ENCODE data around the gene UNCX. TPM values are rescaled to one million over a fixed set of nuclear protein-coding genes. Genes with fewer than 3 reads are reported as not detected.

Gene UNCX
- polyA plus RNA-seq, 1 donor (not counting 4 experiments of a cell fraction or from before 2014, with no cell fraction given) = not detected

DNA sequence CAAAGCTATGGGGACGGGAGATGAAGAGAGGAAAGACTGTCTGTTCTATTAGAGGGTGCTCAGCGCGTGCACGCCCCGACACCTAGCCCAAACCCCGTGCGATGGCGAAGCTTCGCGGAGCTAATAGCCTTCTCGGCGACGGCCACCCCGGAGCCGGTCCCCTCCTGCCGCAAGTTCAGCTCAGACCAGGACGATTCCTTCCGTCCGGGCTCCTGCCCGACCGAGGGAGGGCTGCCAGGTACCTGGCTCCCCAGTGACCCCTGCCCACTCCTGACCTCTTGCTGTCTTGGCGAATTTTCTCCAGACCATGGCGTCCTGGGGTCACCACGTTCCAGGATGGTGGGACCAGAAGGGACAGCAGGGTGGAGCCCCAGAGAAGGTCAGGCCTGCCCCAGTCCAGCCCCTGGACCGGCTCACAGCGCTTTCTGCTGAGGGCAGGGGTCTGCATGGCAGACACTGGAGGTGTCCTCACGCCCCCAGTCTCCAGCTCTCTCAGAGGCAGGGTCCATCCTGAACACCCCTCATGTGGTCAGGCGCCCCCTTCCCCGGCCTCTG is 36.7 kb downstream of the UNCX start:
- Histone ChIP-seq H3K36me3 (ENCODE audit: control insufficient read depth in 2 of 2, extremely low read depth in 1 of 2, insufficient read depth in 2 of 2, low read length in 2 of 2) (no peaks in the 10 kb centered on the region), H3K9me1 (ENCODE audit: control insufficient read depth, extremely low read depth, insufficient read depth, low read length) (no peaks in the 10 kb centered on the region), H3K4me3 (ENCODE audit: control insufficient read depth in 2 of 3, extremely low read depth in 1 of 3, insufficient read depth in 2 of 3, low read depth in 1 of 3, low read length in 3 of 3) (no peak overlapping the region), H2AFZ (ENCODE audit: control insufficient read depth, low read length) (no peak overlapping the region), H3K27ac (ENCODE audit: control insufficient read depth, insufficient read depth, low read length) (no peak overlapping the region), H3K4me1 (ENCODE audit: control insufficient read depth, extremely low read depth, insufficient read depth, low read length) (no peaks in the 10 kb centered on the region), H3K27me3 (ENCODE audit: control insufficient read depth, extremely low read depth, insufficient read depth, low read length) (peaks cover 42% of the 10 kb centered on the region), H4K20me1 (ENCODE audit: control insufficient read depth, extremely low read depth, insufficient read depth, low read length) (no peaks in the 10 kb centered on the region), H3K9ac (ENCODE audit: control insufficient read depth, extremely low read depth, insufficient read depth, low read length) (no peak overlapping the region), H3K4me2 (ENCODE audit: control insufficient read depth, extremely low read depth, insufficient read depth, low read depth, low read length) (no peak overlapping the region), H3K9me3 (ENCODE audit: control insufficient read depth, low read depth, low read length) (no peaks in the 10 kb centered on the region), H3K79me2 (ENCODE audit: control insufficient read depth, insufficient read depth, low read length) (no peaks in the 10 kb centered on the region)
- DNase-seq (ENCODE audit: low read depth, low spot score) = no peak
- FAIRE-seq = no peak
- dilution Hi-C loops (cut with MboI; ENCODE audit: extremely low pct_ligation_motif_present, low sequenced_read_pairs) = no loop called here
- TF ChIP-seq EZH2 (IDR thresholded peaks at IDR 0.05; ENCODE audit: low read length) (peak; percentile 41), CTCF (optimal IDR thresholded peaks at IDR 0.05 in 1 of 3, IDR thresholded peaks at IDR 0.05 in 1 of 3, conservative IDR thresholded peaks at IDR 0.05 in 1 of 3; ENCODE audit: extremely low read depth in 1 of 3, insufficient read depth in 2 of 3, low read length in 3 of 3) (no peak)

DNA sequence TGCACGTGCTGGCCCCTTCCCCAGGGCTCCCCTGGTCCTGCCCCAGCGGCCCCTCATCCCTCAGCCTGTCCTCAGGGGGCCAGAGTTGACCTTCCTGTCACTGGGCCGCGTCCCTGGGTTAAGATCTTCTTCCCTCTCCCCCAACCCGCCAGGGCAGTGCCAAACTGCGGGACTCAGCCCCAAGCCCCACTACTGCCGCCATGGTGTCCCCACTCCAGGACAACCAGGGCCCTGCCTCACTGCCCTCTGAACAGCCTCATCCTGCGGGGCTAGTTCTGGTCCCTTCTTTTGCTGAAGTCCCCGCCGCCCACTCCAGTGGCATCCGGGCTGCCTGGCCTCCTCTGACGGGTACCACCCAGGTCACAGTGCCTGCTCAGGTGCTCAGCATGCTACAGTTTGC is 37.5 kb downstream of the UNCX start:
- Histone ChIP-seq H3K4me3 (ENCODE audit: control insufficient read depth in 2 of 3, extremely low read depth in 1 of 3, insufficient read depth in 2 of 3, low read depth in 1 of 3, low read length in 3 of 3) (no peak overlapping the region), H2AFZ (ENCODE audit: control insufficient read depth, low read length) (no peak overlapping the region), H3K79me2 (ENCODE audit: control insufficient read depth, insufficient read depth, low read length) (no peaks in the 10 kb centered on the region), H3K9ac (ENCODE audit: control insufficient read depth, extremely low read depth, insufficient read depth, low read length) (no peak overlapping the region), H3K4me1 (ENCODE audit: control insufficient read depth, extremely low read depth, insufficient read depth, low read length) (no peaks in the 10 kb centered on the region), H3K9me3 (ENCODE audit: control insufficient read depth, low read depth, low read length) (no peaks in the 10 kb centered on the region), H3K27ac (ENCODE audit: control insufficient read depth, insufficient read depth, low read length) (no peak overlapping the region), H4K20me1 (ENCODE audit: control insufficient read depth, extremely low read depth, insufficient read depth, low read length) (no peaks in the 10 kb centered on the region), H3K36me3 (ENCODE audit: control insufficient read depth in 2 of 2, extremely low read depth in 1 of 2, insufficient read depth in 2 of 2, low read length in 2 of 2) (no peaks in the 10 kb centered on the region), H3K9me1 (ENCODE audit: control insufficient read depth, extremely low read depth, insufficient read depth, low read length) (no peaks in the 10 kb centered on the region), H3K4me2 (ENCODE audit: control insufficient read depth, extremely low read depth, insufficient read depth, low read depth, low read length) (no peak overlapping the region), H3K27me3 (ENCODE audit: control insufficient read depth, extremely low read depth, insufficient read depth, low read length) (peaks cover 35% of the 10 kb centered on the region)
- FAIRE-seq (no peak), DNase-seq (ENCODE audit: low read depth, low spot score) (no peak)
- TF ChIP-seq CTCF (optimal IDR thresholded peaks at IDR 0.05 in 1 of 3, IDR thresholded peaks at IDR 0.05 in 1 of 3, conservative IDR thresholded peaks at IDR 0.05 in 1 of 3; ENCODE audit: extremely low read depth in 1 of 3, insufficient read depth in 2 of 3, low read length in 3 of 3) = no peak
- dilution Hi-C loops (cut with MboI; ENCODE audit: extremely low pct_ligation_motif_present, low sequenced_read_pairs) = no loop called here

Data from keratinocyte (primary cell).